Glutamatergic neuron (in vitro differentiated cells): ENCODE data around the gene GYG2. TPM values are rescaled to one million over a fixed set of nuclear protein-coding genes. Genes with fewer than 3 reads are reported as not detected.
"Not testable (repeated sequence)": the region's sequence is repeated elsewhere in the genome, so short reads cannot be mapped to it uniquely, and the experiment has no call there.

Experiments used
- DNase-seq: peaks from one replicate; pipeline ENCODE4 v3.0.0; 2022
- H3K27ac Mint-ChIP-seq: one replicate; pipeline ENCODE4 v1.8.0; 2020; ENCODE audit warnings: mild to moderate bottlenecking, mixed read lengths, inconsistent platforms; ENCODE audit not compliant: unreplicated experiment
- H3K27me3 Mint-ChIP-seq: one replicate; pipeline ENCODE4 v1.8.0; 2020; ENCODE audit warnings: mild to moderate bottlenecking, moderate library complexity, mixed read lengths, inconsistent platforms; ENCODE audit not compliant: unreplicated experiment
- H3K36me3 Mint-ChIP-seq: one replicate; pipeline ENCODE4 v1.8.0; 2020; ENCODE audit warnings: mild to moderate bottlenecking, mixed read lengths, inconsistent platforms; ENCODE audit not compliant: unreplicated experiment
- H3K4me1 Mint-ChIP-seq: one replicate; pipeline ENCODE4 v1.8.0; 2020; ENCODE audit warnings: mild to moderate bottlenecking, low read depth, mixed read lengths, inconsistent platforms; ENCODE audit not compliant: unreplicated experiment
- H3K4me3 Mint-ChIP-seq: one replicate; pipeline ENCODE4 v1.8.0; 2020; ENCODE audit warnings: mild to moderate bottlenecking, mixed read lengths, inconsistent platforms; ENCODE audit not compliant: unreplicated experiment
- H3K9me3 Mint-ChIP-seq: one replicate; pipeline ENCODE4 v1.8.0; 2020; ENCODE audit warnings: mild to moderate bottlenecking, moderate library complexity, mixed read lengths, inconsistent platforms; ENCODE audit not compliant: unreplicated experiment
- total RNA-seq: library from RNA; stranded (reverse); fragmentation: NEBNext Ultra II Directional; extraction: Animal tissue kit (Norgen Biotek cat#: 25700); gene quantifications from one replicate; pipeline ENCODE4 v1.2.1, GENCODE V29; 2021; ENCODE audit not compliant: unreplicated experiment
- TF ChIP-seq, protein P1 (sequence below): fragments of 200-600 bp; sonication (generic); IDR thresholded peaks from one replicate; pipeline ENCODE4 v1.5.0; 2021; ENCODE audit not compliant: partially characterized antibody, unreplicated experiment

The GYG2 gene
- total RNA-seq, 1 donor from 2014 or later, result 21.9 TPM

DNA sequence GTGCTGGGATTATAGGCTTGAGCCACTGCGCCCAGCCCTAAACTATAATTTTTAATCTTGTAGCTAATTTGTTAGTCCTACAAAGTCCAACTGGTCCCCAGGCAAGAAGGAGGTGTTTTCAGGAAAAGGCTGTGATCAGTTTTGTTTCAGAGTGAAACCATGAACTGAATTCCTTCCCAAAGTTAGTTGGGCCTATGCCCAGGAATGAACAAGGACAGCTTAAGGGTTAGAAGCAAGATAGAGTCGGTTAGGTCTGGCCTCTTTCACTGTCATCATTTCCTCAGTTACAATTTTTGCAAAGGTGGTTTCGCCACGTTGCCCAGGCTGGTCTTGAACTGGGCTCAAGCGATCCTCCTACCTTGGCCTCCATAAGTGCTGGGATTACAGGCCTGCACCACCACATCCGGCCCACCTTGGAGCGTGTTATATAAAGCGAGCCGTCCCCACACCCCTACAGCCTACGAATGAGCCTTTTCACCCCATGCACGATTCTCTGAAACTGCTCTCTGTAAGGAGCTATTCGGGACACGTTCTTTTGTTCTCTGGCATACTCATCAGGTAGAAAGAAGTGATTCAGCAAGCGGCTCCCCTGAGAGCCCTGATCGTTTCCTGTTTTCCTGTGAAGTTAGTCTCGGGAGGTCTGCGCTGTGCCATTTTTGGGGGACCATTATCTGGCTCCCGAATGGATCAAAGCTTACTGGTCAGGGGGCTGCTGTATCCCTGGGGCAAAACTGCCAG, 24.5 kb upstream of the GYG2 start:
- not testable (repeated sequence) for H3K27ac Mint-ChIP-seq, H3K4me1 Mint-ChIP-seq, H3K27me3 Mint-ChIP-seq, DNase-seq, H3K9me3 Mint-ChIP-seq, H3K4me3 Mint-ChIP-seq, H3K36me3 Mint-ChIP-seq

DNA sequence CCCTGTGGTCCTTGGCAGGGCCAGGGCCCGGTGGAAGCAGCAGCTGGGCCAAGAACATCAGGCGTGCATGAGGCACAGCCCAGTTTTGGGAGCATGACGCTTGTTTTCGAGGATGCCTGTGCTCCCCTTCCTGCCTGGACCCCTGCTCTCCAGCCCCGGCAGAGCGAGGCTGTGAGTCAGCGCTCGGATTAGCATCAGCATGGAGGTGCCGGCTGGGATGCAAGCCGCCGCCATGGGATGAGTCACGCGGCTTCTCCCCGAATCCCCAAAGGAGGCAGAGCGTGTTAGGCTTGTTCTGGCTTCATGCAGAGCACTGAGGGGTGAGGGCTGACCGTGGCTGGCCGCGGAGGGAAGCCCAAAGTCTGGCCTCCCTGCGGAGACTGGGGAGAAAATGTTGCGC, 23.9 kb upstream of the GYG2 start:
- H3K9me3 Mint-ChIP-seq, H3K4me1 Mint-ChIP-seq, H3K27me3 Mint-ChIP-seq, H3K27ac Mint-ChIP-seq, H3K4me3 Mint-ChIP-seq, DNase-seq, H3K36me3 Mint-ChIP-seq: not testable (repeated sequence)

DNA sequence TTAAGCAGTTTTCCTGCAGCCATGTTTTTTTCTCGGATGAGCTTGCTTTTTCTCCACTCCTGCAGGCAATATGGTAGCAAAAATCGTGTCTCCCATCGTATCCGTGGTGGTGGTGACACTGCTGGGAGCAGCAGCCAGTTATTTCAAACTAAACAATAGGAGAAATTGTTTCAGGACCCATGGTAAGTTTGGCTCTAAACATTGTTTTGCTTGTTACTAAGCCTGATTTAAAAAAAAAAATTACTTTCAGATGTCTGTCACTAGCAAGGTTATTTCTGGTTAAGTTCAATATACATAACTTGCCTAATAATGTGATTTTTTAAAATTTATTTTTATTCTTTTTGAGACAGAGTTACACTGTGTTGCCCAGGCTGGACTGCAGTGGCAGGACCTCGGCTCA, 17.5 kb upstream of the GYG2 start:
- H3K27ac Mint-ChIP-seq, result no peak overlapping the region
- no peaks in the 10 kb centered on the region for H3K27me3 Mint-ChIP-seq
- H3K4me1 Mint-ChIP-seq, result no peaks in the 10 kb centered on the region
- H3K4me3 Mint-ChIP-seq, result no peak overlapping the region
- H3K36me3 Mint-ChIP-seq, result no peaks in the 10 kb centered on the region
- TF ChIP-seq, protein P1, sequence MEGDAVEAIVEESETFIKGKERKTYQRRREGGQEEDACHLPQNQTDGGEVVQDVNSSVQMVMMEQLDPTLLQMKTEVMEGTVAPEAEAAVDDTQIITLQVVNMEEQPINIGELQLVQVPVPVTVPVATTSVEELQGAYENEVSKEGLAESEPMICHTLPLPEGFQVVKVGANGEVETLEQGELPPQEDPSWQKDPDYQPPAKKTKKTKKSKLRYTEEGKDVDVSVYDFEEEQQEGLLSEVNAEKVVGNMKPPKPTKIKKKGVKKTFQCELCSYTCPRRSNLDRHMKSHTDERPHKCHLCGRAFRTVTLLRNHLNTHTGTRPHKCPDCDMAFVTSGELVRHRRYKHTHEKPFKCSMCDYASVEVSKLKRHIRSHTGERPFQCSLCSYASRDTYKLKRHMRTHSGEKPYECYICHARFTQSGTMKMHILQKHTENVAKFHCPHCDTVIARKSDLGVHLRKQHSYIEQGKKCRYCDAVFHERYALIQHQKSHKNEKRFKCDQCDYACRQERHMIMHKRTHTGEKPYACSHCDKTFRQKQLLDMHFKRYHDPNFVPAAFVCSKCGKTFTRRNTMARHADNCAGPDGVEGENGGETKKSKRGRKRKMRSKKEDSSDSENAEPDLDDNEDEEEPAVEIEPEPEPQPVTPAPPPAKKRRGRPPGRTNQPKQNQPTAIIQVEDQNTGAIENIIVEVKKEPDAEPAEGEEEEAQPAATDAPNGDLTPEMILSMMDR, result no peak
- no peaks in the 10 kb centered on the region for H3K9me3 Mint-ChIP-seq
- no peak for DNase-seq

DNA sequence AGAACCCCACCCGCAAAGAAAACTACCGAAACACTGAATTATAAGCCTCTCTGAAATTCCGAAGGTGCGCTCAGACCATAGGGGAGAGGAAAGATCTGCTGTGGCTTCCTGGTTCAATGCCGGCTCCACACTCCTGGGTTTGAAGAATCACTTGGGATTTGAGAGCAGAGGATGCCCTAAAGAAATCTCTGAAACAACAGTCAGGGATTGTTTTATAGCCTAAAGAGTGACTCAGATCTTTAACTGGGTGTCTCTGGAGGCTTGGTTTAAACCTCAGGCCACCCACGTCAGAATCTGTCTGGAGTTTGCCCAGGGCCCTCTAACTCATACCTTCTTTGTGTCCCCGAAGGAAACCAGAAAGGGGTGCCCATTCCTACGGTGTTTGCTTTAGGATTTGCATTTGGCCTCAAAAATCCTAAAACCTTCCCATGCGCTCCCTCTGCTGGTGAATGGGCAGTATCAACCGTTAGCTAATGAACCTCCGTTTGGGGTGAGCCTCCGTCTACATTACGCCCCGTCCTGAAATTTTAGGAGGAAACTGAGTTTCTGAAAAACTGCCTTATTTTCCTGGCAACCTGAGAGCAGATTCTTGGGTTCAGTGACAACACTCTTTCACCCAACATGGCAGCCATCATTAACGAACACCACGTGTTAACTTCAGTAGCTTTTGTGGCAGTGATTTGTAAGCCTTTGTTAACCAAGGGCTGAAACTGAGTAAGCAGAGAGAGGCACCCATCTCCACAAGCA, 16.4 kb upstream of the GYG2 start:
- H3K27me3 Mint-ChIP-seq, H3K36me3 Mint-ChIP-seq, H3K9me3 Mint-ChIP-seq, H3K27ac Mint-ChIP-seq, H3K4me1 Mint-ChIP-seq: not testable (repeated sequence)
- peak; percentile 31 for DNase-seq
- TF ChIP-seq, protein P1, result peak; percentile 56
- H3K4me3 Mint-ChIP-seq, result peak overlapping the region; percentile 61

DNA sequence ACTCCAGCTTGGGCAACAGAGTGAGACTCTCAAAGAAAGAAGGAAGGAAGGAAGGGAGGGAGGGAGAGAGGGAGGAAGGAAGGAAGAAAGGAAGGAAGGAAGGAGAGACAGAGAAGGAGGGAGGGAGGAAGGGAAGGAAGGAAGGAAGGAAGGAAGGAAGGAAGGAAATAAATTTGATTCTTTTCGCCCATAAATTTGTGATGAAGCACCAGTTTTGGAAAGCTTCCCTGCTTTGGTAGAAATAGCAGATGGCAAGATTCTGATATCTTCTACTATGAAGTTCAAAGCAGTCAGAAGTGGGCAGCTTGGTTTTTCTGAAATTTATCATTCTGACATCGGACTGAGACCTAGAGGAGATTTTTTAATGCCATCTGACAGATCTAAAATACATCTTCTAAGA, 11.7 kb upstream of the GYG2 start:
- Mint-ChIP-seq H3K4me3 (no peak overlapping the region), H3K4me1 (no peaks in the 10 kb centered on the region), H3K36me3 (no peaks in the 10 kb centered on the region), H3K27ac (no peak overlapping the region), H3K27me3 (no peaks in the 10 kb centered on the region), H3K9me3 (no peaks in the 10 kb centered on the region)
- DNase-seq, result no peak
- TF ChIP-seq, protein P1, result no peak

DNA sequence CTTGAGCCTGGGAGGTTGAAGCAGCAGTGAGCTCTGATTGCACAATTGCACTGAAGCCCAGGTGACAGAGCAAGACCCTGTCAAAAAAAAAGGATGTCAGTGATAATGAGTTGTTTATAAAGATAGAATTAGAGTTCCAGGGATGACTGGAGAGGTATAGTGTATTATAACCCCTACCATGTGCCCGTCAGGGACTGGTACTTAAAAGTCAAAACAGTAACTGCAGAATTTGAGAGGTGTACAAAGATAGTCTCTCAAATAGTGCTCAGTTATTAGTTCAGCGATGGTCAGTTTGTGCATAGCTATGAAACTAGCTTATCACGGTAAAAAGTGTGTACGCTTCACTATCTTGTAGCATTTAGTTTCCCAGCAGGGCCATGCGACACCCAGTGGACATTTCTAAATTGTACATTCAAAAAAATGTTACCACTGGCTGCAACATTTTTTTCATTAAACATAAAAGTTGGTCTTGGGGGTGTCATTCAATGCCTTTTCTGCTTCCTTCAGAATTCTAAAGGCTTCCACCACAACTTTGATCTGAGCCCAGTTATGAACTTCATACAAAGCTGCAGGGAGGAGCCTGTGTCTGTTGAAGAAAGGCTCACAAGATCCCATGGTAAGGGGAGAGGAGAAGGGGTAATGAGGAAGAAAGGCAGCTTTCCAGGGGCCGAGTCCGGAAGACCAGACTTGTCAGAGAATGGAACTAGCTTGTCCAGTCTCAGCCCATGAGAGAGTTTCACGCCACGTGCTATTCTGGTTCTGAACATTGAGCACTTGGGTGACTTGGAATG, 9.2 kb upstream of the GYG2 start:
- no peaks in the 10 kb centered on the region for H3K36me3 Mint-ChIP-seq
- no peak for DNase-seq
- no peaks in the 10 kb centered on the region for H3K4me1 Mint-ChIP-seq
- H3K4me3 Mint-ChIP-seq, result no peak overlapping the region
- H3K27me3 Mint-ChIP-seq, result no peaks in the 10 kb centered on the region
- TF ChIP-seq, protein P1, result no peak
- H3K27ac Mint-ChIP-seq, result no peak overlapping the region
- H3K9me3 Mint-ChIP-seq, result no peaks in the 10 kb centered on the region
